GM21381 (cell line): ENCODE results near the gene CASQ2.
A peak's percentile ranks its signal among the peaks of the same experiment; 100 is the strongest.

ENCODE experiments used
- ATAC-seq: cut with Tn5 transposase; IDR thresholded peaks from one replicate; pipeline ENCODE4 v1.9.1; 2021; ENCODE audit warnings: mild to moderate bottlenecking, moderate library complexity; ENCODE audit not compliant: unreplicated experiment

The CASQ2 gene

DNA sequence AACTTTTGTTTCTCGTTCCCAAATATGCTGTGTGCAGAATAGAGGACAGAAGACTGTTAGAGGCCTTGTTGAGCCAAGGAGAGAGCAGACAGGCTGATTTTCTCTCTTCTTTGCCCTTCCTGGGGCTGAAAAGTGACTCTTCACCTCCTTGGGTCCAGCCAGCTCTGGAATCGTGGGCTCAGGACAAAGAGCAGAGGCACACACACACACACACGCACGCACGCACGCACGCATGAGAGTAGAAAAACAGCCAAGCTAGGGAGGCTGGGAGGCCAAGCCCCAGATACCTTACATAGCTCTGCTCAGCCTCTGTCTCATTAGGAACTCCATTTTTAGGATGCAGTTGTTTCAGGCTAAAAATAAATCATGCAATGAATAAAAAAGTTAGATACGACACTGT lies at the start of gene CASQ2:
Gene CASQ2, minus strand, starts transcription at position 166 of the 400 bp plus-strand sequence. CDS start 173 bp downstream, outside the sequence.
- ATAC-seq: no peak

DNA sequence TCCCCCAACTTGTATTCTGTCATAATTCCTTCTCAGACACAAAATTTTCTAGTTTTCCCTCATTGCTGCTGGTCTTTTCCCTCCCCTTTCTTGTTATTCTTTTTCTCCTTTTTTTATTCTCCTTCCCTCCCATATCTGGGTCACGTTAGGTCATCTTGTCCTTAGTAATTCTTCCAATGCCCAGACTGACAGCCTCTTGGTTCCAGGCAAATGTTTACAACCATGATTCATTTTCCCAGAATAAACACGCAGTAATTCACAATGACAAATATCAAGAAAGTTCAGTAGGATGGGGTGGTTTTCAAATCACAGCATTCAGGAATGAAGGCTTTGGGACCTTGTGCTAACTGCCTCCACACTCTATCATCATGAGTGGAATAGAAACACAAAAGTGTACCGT lies 47.2 kb upstream of the CASQ2 start:
- no peak for ATAC-seq

DNA sequence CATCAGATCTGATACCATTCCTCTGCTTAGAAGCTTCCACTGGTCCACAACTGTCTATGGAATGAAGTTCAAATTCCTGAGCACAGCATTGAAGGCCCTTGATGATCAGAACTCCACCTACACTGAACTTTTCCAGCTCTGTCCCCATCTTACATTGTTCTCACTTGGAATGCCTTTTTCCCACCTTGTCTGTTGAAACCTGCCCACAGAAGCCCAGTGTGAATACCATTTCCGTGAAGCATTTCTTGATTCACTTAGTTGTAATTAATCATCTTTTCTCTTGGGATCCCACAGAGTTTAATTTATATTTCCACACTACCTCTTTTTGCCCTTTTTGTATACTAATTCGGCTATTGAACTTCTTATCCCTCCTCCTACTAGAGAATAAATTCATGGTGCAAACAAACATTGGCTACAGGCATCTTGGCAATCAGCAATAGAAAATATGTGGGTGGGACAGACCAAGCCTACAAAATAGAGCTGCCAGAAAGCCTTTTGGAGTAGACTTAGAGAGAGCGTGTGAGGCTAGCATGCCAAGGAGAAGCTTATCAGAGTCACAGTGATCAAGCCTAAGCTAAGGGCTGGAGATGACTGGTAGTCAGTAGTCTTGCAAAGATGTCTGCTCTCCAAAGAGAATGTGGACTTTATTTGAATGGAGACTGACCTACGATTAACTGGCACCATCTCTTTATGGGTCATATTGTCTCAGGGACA lies 46.3 kb upstream of the CASQ2 start:
- no peak for ATAC-seq

DNA sequence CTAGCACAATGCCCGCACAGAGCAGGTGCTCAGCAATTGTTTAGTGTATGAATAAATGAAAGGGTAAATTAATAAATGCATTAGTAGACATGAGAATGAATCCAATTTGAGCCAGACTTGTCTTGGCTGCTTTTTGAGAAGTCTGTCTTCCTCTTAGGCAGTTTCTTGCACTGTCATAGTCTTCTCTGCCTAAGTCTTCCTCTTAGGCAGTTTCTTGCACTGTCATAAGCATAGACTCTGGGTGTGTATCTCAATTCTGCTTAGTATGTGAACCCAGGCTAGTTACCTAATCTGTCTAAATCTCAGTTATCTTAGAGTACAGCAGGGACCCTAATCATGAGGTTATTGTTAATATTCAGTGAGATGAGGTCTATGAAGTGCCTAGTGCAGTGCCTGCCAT lies 45.2 kb upstream of the CASQ2 start:
- no peak for ATAC-seq

DNA sequence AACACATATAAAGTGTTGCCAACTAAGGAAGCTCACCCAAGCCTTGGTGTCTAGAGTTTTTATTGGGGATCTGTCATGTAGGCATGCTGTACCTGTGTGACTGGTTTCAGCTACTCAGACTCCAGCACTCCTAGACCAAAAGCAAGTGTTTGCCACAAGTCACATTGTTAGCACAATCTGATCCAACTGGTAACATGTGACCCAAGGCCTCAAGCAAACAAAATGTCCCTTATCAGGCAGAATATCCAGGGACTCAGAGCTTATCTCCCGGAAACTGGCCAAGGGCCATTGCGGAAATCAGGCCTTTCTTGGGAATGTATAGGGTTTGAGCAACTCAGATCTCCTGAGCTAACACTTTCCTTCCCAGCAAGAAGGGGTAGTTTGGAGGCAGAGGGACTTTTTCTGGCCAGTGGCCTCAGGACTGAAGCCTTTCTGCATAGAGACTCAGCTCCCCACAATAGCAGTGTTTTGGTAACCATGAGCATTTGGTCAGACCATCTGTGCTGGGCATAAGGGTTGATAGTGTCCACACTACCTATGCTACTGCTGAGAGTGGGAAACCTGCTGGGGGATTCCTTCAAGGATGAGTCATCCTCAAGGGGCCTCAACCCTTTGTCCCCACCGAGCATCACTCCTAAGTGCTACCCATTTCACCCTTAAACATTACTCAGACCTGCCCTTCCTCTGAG lies 42.8 kb upstream of the CASQ2 start:
- no peak for ATAC-seq

DNA sequence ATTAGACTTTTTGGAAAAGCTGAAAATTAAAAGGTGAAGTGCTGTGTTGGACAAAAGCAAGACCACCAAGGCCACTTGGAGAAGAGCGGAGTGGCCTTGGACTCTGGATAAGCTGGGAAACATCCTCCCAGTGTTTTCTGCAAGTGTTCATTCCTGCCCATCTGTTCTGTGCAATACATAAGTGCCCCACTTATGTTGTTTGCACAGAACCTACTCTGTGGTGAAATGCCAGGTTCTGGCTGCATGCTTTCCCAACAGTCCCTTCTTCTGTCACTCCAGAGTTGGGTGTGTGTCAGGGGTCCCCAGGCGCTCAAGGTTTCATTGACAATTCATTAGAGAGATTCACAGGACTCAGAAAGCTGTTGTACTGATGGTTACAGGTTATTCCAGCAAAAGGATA lies 42.1 kb upstream of the CASQ2 start:
- ATAC-seq: no peak

DNA sequence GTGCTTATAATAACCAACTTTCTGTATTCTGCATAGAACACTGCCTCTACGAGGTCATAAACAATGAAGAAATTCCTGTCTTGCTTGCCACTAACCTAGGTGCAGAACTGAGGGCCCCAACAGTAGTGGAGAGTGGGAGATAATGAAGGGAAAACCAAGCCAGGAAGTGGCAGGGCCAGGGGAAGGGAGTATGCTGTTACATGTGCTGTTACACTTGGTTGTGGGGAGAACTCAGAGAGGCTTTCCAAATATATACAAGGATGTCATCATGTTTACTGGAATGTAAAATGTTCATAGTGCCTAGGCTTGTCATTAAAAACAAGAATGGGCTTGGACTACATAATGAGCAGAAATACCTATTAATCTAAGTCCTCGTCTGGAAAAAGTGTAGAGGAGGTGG lies 41.3 kb upstream of the CASQ2 start:
- ATAC-seq: no peak

DNA sequence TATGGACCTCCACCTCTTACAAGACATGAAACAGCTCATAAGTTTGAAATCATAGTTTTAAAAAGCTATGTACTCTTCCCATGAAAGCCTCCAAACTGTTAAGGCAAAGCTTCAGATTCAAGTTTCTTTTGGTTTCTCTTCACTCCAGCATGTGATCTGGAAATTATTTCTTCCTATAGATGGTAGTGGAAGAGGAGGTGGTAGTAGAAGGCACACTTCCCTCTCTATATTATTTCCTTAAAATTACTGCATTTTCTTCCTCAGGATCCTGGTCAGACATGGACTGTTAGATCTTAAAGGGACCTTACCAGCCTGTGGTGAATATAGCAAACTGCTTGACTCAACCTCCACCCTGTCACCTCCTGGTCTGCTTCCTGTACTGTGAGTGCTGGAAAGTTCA lies 40.6 kb upstream of the CASQ2 start:
- ATAC-seq: no peak

DNA sequence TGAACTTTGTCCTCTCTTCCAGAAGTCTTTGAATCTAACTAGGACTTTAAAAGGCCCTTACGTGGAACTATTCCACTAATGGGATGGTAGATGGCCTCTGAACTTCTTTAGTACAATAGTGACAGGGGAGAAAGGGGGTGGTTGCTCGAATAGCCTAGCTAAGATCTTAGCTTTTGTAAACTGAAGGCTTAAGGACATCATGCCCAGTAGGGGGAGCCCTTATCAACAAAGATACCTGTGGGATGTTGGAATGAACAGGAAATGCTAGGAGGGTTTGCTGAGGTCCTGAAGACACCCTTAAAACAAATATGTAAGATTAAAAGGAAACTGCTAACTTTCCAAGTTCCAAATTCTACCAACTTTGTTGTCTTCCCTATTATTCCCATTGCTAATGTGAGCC lies 39.2 kb upstream of the CASQ2 start:
- ATAC-seq: peak; percentile 61

DNA sequence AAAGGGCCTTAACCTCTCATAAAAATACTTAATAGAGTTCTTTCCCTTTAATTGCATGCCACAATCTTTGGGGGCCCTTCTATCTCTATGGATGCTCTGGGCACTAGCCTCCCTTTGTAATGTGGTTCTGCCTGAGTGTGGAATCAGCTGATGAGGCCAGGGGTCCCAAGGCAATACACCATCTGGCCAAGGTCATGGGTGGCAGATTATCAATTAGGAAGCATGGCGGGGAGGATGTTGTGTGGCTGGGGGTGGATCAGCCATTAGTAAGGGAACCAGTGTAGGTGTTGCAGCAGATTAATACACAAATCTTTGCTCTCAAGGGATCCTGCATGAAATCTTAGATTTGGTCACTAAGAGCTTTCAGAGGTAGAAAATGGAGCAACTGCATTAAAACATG lies 37.1 kb upstream of the CASQ2 start:
- no peak for ATAC-seq

DNA sequence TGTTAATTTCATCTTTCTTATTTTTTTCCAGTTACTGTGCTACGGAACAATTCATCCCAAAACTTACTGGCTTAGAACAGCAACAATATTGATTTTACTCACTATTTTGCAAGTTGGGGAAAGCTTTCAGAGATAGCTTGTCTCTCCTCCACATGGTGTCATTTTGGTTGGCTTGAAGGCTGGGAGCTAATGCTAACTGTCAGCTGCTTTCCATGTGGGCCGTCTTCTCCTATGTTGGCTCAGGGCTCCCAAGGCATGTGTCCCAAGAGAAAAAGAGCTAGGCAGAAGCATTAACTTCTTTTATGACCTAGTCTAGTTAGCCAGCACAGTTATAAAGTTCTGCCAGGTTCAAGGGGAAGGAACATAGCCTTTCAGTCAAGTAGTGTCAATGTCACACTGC lies 33.9 kb upstream of the CASQ2 start:
- ATAC-seq: no peak

DNA sequence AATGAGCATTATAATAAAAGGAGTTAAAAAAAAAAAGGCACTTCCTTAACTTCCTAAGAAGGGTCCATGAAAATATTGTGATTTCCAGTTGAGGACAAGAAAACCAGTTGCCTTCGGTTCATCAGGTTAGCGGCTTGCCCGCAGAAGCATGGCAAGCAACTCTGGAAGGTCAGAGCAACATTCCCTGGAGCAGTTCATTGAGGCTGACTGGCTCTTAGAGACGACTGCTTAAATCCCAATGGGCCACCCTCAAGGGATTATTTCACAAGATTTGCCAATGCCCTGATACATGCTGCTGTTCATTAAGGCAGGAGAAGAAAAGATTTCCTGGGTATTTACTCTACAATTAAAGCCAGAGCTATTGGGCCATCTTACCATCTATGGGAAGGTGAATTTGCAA lies 29.0 kb upstream of the CASQ2 start:
- ATAC-seq: no peak

DNA sequence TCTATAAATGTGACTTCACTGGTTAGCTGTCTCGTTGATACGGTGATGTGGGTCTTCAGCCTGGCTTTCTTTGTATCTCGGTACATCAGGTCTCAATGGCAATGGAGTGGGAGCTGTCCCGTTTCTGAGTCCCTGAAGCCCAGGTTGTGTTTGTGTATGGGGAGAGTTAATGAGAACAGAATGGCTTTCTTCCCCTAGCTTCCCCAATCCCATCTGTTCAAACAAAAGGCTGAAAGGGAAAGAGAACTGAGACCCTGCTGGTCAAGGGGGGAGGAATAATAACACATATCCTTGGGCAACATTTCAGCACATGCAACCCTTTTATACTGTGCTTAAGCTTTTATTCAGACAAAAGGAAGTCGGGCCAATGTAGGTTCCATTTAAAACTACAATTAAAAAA lies 28.4 kb upstream of the CASQ2 start:
- ATAC-seq: no peak

DNA sequence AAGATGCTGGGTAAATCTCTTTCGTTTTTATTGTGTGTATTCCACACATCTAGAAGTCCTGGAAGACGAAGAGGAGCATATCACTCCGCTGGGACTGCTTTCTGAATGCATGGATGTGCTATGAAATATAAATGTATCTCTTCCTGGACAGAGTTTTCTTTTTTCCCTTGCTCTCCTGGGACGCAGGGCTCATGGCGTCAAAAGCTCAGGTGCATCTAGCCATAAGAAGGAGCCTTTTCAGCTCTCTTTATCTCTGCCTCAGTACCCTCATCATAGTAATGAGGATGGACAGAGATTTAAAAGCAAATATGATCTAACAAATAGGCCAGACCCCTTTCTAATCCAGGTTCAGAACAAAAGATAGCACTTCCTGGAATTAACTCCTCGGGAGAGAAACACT lies 27.5 kb upstream of the CASQ2 start:
- no peak for ATAC-seq

DNA sequence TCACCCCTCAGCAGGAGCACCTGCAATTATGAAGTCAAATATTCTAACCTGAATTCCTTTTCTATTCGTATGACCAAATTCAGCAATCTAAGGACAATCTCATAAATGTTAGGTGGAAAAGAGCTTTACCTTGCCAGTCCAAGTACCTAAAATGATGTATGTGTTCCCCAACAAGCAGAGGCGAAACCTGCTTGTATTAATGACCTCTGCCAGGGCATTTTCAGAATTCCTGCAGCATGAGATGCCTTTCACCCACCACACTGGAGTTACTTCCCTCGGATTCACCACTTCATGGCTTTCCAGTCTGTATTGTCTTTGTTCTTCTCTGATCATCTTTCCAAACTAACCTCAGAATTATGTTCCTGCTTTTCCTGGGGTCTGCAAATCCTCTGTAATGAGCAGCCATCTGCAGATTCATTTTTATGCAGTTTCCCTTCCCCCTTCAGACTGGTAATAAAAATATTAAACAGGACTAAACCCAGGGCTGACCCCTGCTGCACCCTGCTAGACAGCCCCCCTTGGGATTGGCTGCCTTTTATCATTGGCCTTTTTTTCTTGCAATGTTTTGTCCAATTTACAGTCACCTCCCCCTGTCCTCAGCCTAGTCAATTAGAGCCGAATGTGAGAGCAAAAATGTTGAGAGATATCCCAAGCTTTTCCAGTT lies 26.6 kb upstream of the CASQ2 start:
- ATAC-seq: no peak

DNA sequence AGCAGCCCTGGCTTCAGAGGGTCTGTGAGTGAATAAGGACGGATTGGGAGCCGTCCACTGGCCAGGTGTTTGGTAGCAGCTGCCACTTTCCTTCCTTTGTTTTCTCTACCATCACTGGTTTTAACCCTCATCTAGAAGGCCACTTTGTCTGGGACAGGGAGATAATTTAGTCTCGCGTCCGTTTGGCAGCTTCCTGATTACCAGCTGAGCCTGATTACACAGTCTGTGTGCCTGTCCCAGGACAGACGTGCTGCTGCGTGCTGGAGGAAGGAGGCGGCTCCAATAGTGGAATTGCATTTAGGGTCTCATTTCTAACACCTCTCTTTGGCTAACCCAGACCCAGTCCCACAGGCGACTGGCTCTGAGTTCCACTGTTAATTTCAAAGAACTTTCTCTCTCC lies 24.6 kb upstream of the CASQ2 start:
- ATAC-seq: no peak

DNA sequence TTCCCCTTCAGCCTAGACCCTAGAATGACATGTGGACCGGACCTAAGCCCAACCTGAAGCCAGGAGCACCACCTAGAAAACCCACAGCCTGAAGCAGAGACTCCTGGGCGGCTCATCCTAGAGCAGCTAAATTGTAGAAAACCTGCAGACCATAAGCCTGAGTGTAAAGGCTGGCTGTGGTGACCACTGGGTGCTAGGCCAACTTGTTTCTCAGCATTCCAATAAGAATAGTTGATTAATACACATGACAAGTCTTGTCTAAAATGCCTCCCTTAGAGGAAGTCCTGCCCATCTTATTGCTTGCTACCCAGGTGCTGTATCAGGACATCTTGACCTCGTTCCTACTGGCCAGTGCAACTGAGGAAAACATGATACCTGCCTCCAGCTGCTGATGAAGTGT lies 23.3 kb upstream of the CASQ2 start:
- no peak for ATAC-seq

DNA sequence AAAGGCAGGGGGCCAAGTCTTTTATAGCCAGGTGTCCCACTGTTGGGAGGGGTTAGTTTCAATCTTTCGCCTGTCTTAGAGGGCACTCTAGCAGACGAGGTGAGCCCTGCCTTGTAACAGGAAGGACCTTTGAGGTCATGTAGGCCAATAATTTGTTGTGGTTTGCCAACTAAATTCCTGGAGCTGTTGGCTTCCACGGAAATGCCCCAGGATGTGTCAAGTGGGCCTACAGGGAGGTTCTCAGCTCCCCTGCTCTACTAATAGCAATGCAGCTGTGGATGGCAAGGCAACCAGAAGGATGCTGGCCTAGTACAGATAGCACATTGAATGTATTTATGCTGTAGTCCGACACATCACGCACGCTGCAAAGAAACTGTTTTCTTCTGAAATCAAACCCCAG lies 22.3 kb upstream of the CASQ2 start:
- ATAC-seq: no peak

DNA sequence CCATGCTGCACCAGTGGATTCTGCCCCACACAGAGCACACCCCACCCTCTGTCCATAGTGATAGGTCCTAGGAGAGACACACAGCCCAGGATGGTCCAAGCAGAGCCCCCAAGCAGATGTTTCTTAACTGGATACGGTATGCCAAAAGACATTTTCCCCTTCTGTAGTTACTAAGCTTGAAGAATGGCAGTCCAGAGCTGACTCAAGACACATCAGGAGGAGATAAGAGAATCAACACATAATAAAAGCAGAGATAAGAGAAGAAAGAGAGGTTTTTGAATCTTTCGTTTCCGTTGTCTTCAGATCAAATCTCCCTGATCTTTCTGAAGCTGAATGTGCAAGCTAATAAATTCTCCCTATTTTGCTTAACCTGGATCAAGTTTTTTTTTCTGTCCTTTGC lies 21.8 kb upstream of the CASQ2 start:
- no peak for ATAC-seq

DNA sequence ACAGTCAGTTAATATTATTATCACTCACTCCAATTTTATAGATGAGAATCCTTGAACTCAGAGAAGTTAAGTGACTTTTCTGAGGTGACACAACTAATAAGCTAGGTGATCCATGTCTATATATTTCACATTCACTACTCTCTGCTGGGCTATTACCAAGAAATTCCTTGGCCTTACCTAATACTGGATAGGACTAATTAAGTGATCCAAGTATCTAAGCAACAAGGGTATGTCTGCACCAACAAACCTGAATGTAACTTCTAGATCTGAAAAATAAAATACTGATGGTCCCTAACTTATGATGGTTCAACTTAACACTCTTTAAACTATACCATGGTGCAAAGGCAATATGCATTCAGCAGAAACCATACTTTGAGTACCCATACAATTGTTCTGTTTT lies 14.8 kb upstream of the CASQ2 start:
- ATAC-seq: no peak

DNA sequence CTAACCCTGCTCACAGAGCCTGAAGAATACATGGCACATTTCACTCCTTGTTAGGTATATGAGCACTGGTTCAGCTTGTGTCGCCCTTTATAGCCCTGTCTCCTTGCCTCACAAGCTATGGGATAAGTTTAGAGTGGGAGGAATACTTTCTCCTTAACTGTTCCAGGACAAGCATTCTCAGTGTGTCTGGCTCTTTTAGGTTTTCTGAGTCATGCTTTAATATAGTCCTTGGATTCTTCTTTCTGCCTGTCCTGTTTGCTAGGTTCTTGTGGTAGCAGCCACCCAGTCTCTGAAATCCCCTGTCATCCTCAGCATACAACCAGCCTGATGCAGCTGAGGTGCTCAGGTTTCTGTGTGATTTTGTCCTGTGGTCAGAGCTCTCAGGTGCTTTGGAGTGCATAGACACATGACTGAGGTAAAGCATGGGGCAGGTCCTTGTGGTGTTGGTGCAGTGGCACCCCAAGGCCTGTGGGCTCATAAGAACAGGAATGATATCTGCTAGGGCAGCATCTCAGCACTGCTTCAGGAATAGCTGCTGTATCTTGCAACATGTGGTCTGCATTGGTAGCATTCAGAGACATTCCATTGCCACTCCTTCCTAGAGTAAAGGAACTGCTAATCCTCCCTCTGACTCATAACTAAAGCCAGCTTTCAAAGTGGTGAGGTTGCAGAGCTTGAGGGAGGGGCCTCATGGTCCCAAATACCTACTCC lies 14.2 kb upstream of the CASQ2 start:
- no peak for ATAC-seq

DNA sequence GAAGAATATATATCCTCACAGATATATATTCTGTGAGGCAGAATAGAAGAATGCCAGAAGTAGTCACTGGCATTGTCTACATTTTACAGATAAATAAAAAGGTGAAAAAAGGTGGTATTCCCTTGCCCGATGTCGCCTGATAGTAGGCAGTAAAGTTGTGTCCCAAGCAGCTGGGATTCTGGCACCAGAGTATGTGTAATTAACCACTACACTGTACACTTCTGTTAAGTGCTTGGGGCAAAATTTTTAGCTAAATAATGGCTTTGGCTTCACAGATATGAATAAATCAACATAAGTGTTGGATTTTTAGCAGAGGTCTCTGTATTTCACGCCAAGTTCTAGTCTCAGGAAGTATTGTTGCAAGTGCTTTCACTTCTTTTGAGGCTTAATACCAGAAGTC lies 13.3 kb upstream of the CASQ2 start:
- ATAC-seq: no peak
